ENCODE results near the gene ERBB2.
"Not testable (repeated sequence)": the region's sequence is repeated elsewhere in the genome, so short reads cannot be mapped to it uniquely, and the experiment has no call there.

The ERBB2 gene

GRCh38 chr17:39730095-39730921 is 30.4 kb downstream of the ERBB2 start, which contains the start of gene MIEN1:
TSS of gene MIEN1 (minus strand) at chr17:39730532. CDS start at chr17:39730495, 37 bp downstream.
- no peak for FAIRE-seq

- no peak for FAIRE-seq
These were observed 32.7 kb downstream of the ERBB2 start for GRCh38 chr17:39732586-39732985.

- no peak for FAIRE-seq
These were observed 36.0 kb downstream of the ERBB2 start for GRCh38 chr17:39735882-39736281.

GRCh38 chr17:39736319-39737165 is 36.7 kb downstream of the ERBB2 start:
- FAIRE-seq, result no peak

- no peak for FAIRE-seq
These were observed 37.4 kb downstream of the ERBB2 start for GRCh38 chr17:39737206-39737759.

- FAIRE-seq, result no peak
These were observed 38.1 kb downstream of the ERBB2 start, which contains the start of gene GRB7 for GRCh38 chr17:39737760-39738567. TSS of gene GRB7 (plus strand) at chr17:39737938. CDS start at chr17:39742302, 4,364 bp downstream.

- no peak for FAIRE-seq
These were observed 38.7 kb downstream of the ERBB2 start for GRCh38 chr17:39738568-39738901.

- peak; percentile 81 for FAIRE-seq
These were observed 39.4 kb downstream of the ERBB2 start for GRCh38 chr17:39738983-39739884.

GRCh38 chr17:39739885-39740356 is 40.1 kb downstream of the ERBB2 start:
- FAIRE-seq, result no peak

GRCh38 chr17:39740357-39741111 is 40.7 kb downstream of the ERBB2 start:
- FAIRE-seq, result no peak

GRCh38 chr17:39742126-39742855 is 42.4 kb downstream of the ERBB2 start:
- FAIRE-seq, result no peak

- no peak for FAIRE-seq
These were observed 43.1 kb downstream of the ERBB2 start for GRCh38 chr17:39742856-39743436.

- FAIRE-seq, result no peak
These were observed 44.4 kb downstream of the ERBB2 start for GRCh38 chr17:39744075-39744835.

GRCh38 chr17:39744836-39745215 is 45.0 kb downstream of the ERBB2 start:
- no peak for FAIRE-seq

GRCh38 chr17:39745335-39746144 is 45.7 kb downstream of the ERBB2 start:
- no peak for FAIRE-seq

- FAIRE-seq, result no peak
These were observed 46.2 kb downstream of the ERBB2 start for GRCh38 chr17:39746145-39746461.

GRCh38 chr17:39747745-39748144 is 47.9 kb downstream of the ERBB2 start:
- no peak for FAIRE-seq

- not testable (repeated sequence) for FAIRE-seq
These were observed 48.7 kb downstream of the ERBB2 start for GRCh38 chr17:39748444-39749034.

All from G401.6 (cell line).